CD4-positive, alpha-beta T cell treated with Interleukin-15 for 4 hours (primary cell): ENCODE data around the gene CEP112.
"Not testable (repeated sequence)": the region's sequence is repeated elsewhere in the genome, so short reads cannot be mapped to it uniquely, and the experiment has no call there.

ENCODE experiments used
- DNase-seq: peaks from one replicate; pipeline ENCODE4 v3.0.0-alpha.2; 2020; ENCODE audit warnings: low spot score

Gene CEP112

GRCh38 chr17:66210208-66210574 is 18.3 kb upstream of the CEP112 start:
- no peak for DNase-seq

- no peak for DNase-seq
Observed at GRCh38 chr17:66207936-66208335, 16.0 kb upstream of the CEP112 start.

- no peak for DNase-seq
Observed at GRCh38 chr17:66203274-66204015, 11.5 kb upstream of the CEP112 start.

GRCh38 chr17:66200685-66201092 is 8.8 kb upstream of the CEP112 start:
- peak; percentile 65 for DNase-seq

- no peak for DNase-seq
Observed at GRCh38 chr17:66198242-66198641, 6.3 kb upstream of the CEP112 start.

GRCh38 chr17:66192378-66192687 is 400 bp upstream of the CEP112 start:
- DNase-seq, result no peak

GRCh38 chr17:66190738-66191592 is 968 bp downstream of the CEP112 start:
- DNase-seq, result no peak

GRCh38 chr17:66187718-66188117 is 4.2 kb downstream of the CEP112 start:
- DNase-seq, result no peak

GRCh38 chr17:66185862-66186261 is 6.1 kb downstream of the CEP112 start:
- no peak for DNase-seq

- no peak for DNase-seq
Observed at GRCh38 chr17:66184392-66184791, 7.5 kb downstream of the CEP112 start.

GRCh38 chr17:66183529-66183928 is 8.4 kb downstream of the CEP112 start:
- no peak for DNase-seq

GRCh38 chr17:66178642-66179041 is 13.3 kb downstream of the CEP112 start:
- DNase-seq, result no peak

- no peak for DNase-seq
Observed at GRCh38 chr17:66177048-66177447, 14.9 kb downstream of the CEP112 start.

GRCh38 chr17:66175892-66176291 is 16.0 kb downstream of the CEP112 start:
- DNase-seq, result no peak

- no peak for DNase-seq
Observed at GRCh38 chr17:66172691-66173223, 19.2 kb downstream of the CEP112 start.

GRCh38 chr17:66172144-66172543 is 19.8 kb downstream of the CEP112 start:
- DNase-seq, result no peak

- DNase-seq, result no peak
Observed at GRCh38 chr17:66171692-66172091, 20.2 kb downstream of the CEP112 start.

GRCh38 chr17:66171172-66171571 is 20.8 kb downstream of the CEP112 start:
- no peak for DNase-seq

- no peak for DNase-seq
Observed at GRCh38 chr17:66169839-66170238, 22.1 kb downstream of the CEP112 start.

- DNase-seq, result no peak
Observed at GRCh38 chr17:66167189-66167815, 24.6 kb downstream of the CEP112 start.

- peak; percentile 49 for DNase-seq
Observed at GRCh38 chr17:66165537-66166123, 26.3 kb downstream of the CEP112 start.

- not testable (repeated sequence) for DNase-seq
Observed at GRCh38 chr17:66155055-66155454, 36.9 kb downstream of the CEP112 start.
